ENCODE measurements around the gene INHBC.

DNA sequence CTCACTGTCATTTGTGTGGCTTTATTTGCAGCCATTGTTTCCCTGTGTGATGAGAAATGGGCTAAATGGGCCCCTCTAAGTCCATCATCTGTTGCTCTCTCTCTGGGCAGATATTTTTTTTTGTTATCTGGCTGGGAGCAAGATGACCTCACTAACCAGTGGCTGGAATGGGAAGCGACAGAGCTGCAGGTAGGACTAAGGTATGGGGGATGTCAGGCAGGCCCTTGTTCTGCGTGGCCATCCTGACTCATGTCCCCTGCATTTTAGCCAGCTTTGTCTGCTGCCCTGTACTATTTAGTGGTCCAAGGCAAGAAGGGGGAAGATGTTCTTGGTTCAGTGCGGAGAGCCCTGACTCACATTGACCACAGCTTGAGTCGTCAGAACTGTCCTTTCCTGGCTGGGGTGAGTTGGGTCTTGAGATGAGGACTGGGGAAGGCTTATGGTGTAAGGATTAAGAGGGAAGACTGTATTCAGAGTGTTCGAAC lies 54.6 kb downstream of the INHBC start:
- TF ChIP-seq POLR2AphosphoS5 (IDR thresholded peaks at IDR 0.05; ENCODE audit: low read depth, low read length): no peak
- TF ChIP-seq, protein P1, sequence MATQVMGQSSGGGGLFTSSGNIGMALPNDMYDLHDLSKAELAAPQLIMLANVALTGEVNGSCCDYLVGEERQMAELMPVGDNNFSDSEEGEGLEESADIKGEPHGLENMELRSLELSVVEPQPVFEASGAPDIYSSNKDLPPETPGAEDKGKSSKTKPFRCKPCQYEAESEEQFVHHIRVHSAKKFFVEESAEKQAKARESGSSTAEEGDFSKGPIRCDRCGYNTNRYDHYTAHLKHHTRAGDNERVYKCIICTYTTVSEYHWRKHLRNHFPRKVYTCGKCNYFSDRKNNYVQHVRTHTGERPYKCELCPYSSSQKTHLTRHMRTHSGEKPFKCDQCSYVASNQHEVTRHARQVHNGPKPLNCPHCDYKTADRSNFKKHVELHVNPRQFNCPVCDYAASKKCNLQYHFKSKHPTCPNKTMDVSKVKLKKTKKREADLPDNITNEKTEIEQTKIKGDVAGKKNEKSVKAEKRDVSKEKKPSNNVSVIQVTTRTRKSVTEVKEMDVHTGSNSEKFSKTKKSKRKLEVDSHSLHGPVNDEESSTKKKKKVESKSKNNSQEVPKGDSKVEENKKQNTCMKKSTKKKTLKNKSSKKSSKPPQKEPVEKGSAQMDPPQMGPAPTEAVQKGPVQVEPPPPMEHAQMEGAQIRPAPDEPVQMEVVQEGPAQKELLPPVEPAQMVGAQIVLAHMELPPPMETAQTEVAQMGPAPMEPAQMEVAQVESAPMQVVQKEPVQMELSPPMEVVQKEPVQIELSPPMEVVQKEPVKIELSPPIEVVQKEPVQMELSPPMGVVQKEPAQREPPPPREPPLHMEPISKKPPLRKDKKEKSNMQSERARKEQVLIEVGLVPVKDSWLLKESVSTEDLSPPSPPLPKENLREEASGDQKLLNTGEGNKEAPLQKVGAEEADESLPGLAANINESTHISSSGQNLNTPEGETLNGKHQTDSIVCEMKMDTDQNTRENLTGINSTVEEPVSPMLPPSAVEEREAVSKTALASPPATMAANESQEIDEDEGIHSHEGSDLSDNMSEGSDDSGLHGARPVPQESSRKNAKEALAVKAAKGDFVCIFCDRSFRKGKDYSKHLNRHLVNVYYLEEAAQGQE (IDR thresholded peaks at IDR 0.05; ENCODE audit: insufficient read depth in 1 of 2, low read depth in 2 of 2, low read length in 1 of 2): no peak
- TF ChIP-seq, protein P2, sequence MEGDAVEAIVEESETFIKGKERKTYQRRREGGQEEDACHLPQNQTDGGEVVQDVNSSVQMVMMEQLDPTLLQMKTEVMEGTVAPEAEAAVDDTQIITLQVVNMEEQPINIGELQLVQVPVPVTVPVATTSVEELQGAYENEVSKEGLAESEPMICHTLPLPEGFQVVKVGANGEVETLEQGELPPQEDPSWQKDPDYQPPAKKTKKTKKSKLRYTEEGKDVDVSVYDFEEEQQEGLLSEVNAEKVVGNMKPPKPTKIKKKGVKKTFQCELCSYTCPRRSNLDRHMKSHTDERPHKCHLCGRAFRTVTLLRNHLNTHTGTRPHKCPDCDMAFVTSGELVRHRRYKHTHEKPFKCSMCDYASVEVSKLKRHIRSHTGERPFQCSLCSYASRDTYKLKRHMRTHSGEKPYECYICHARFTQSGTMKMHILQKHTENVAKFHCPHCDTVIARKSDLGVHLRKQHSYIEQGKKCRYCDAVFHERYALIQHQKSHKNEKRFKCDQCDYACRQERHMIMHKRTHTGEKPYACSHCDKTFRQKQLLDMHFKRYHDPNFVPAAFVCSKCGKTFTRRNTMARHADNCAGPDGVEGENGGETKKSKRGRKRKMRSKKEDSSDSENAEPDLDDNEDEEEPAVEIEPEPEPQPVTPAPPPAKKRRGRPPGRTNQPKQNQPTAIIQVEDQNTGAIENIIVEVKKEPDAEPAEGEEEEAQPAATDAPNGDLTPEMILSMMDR (IDR thresholded peaks at IDR 0.05): no peak
- TF ChIP-seq SIN3A (IDR thresholded peaks at IDR 0.05; ENCODE audit: borderline replicate concordance, insufficient read depth, low read depth, low read length): no peak
